ENCODE measurements around the gene SUSD4.

The SUSD4 gene

DNA sequence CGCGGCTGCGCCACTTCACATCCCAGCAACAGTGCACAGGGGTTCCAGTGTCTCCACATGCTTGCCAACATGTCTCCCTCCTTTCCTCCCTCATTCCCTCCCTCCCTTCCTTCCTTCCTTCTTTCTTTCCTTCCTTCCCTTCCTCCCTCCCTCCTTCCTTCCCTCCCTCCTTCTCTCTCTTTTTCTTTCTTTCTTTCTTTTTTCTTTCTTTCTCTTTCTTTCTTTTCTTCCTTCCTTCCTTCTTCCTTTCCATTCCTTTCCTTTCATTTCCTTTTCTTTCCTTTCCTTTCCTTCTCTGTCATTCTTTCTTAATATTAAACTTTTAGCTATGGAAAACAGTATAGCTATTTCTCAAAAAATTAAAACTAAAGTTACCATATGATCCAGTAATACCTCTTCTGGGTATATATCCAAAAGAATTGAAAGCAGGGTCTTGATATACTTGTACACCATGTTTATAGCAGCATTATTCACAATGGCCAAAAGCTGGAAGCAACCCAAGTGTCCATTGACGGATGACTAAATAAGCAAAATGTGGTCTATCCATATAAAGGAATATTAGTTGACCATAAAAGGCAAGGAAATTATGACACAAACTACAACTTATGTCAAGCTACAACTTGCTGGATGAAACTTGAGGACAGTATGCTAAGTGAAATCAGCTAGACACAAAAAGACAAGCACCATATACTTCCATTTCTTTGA is 165.9 kb downstream of the SUSD4 start:
- H3K4me3 ChIP-seq (ENCODE audit: low read length): no peak overlapping the region
- no peak for TF ChIP-seq ZNF274 (IDR thresholded peaks at IDR 0.05; ENCODE audit: low read depth, low read length)

- TF ChIP-seq ZNF274 (IDR thresholded peaks at IDR 0.05; ENCODE audit: low read depth, low read length): no peak
- no peak overlapping the region for H3K4me3 ChIP-seq (ENCODE audit: low read length)
Measured at GRCh38 chr1:223189903-223190724, 173.9 kb downstream of the SUSD4 start.

- H3K4me3 ChIP-seq (ENCODE audit: low read length): no peak overlapping the region
- no peak for TF ChIP-seq ZNF274 (IDR thresholded peaks at IDR 0.05; ENCODE audit: low read depth, low read length)
Measured at GRCh38 chr1:223189525-223189902, 174.5 kb downstream of the SUSD4 start.

DNA sequence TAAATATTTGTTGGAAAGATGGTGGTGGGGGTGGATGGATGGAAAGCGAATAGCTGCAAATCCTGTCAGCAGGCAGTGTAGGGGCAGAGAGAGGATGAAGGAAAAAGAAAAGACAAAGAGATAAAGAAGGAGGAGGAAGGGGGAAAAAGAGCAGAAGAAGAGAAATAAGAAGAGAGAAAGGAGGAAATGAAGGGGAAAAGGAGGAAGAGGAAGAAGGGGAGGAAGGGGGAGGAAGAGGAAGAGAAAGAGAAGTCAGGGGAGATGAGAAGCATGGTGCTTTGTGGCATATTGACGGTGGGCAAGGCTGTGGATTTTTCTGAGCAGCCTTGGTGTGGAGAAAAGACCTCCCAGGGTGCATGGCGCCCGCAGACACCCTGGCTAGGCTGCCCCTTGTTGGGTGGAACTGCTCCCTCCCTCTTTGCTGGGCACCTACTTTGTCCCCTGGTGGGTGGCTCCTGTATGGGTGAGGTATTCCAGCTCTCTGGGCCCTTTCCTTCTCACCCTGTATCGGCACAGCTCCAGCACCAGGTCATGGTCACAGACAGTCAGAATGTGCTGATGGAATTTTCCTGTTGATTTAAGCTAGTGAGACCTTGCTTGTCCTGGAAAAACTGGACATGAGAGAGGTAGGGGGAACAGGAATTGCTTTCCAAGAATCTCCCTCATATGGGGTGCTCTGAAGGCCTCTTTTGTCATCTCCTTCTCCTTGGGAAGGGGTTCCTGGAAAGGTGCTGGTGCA is 175.2 kb downstream of the SUSD4 start:
- no peak for TF ChIP-seq ZNF274 (IDR thresholded peaks at IDR 0.05; ENCODE audit: low read depth, low read length)

GRCh38 chr1:223186800-223187199 is 177.2 kb downstream of the SUSD4 start:
- no peak overlapping the region for H3K4me3 ChIP-seq (ENCODE audit: low read length)
- TF ChIP-seq ZNF274 (IDR thresholded peaks at IDR 0.05; ENCODE audit: low read depth, low read length): no peak

More for the DNA sequence above, 175.2 kb downstream of the SUSD4 start:
- no peak overlapping the region for H3K4me3 ChIP-seq (ENCODE audit: low read length)

- no peak overlapping the region for H3K4me3 ChIP-seq (ENCODE audit: low read length)
- no peak for TF ChIP-seq ZNF274 (IDR thresholded peaks at IDR 0.05; ENCODE audit: low read depth, low read length)
Measured at GRCh38 chr1:223183268-223183862, 180.6 kb downstream of the SUSD4 start.

DNA sequence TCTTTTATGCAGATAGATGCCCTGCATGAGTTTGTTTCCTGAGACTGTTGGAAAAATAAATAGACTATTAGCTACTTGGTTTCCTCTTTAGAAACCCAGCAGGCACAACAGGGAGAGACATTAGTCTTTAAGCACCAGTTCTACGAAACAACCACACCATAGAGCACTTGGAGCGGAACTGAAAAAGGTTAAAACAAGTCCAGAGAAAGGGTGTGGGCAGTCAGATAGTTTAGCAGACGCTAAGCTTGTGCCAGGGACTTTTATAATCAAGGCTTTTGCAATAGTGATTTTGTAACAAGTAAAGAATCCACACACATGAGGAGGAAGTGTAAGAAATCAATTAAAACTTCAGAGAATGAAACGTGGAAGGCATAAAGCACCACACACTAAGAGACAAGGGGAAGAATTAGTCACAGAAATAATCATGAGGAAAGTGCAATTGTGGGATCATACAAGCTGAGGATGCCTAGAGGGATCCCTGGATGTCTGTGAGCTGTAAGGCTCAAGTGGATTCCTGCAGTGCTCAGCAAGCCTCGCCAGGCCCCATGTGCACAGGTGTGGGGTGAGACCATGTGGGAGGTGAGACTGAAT is 183.2 kb downstream of the SUSD4 start:
- no peak for TF ChIP-seq ZNF274 (IDR thresholded peaks at IDR 0.05; ENCODE audit: low read depth, low read length)
- H3K4me3 ChIP-seq (ENCODE audit: low read length): no peak overlapping the region

GRCh38 chr1:223179786-223180185 is 184.2 kb downstream of the SUSD4 start:
- no peak overlapping the region for H3K4me3 ChIP-seq (ENCODE audit: low read length)
- TF ChIP-seq ZNF274 (IDR thresholded peaks at IDR 0.05; ENCODE audit: low read depth, low read length): no peak

GRCh38 chr1:223179280-223179679 is 184.7 kb downstream of the SUSD4 start:
- H3K4me3 ChIP-seq (ENCODE audit: low read length): no peak overlapping the region
- TF ChIP-seq ZNF274 (IDR thresholded peaks at IDR 0.05; ENCODE audit: low read depth, low read length): no peak

GRCh38 chr1:223177681-223178080 is 186.3 kb downstream of the SUSD4 start:
- TF ChIP-seq ZNF274 (IDR thresholded peaks at IDR 0.05; ENCODE audit: low read depth, low read length): no peak
- H3K4me3 ChIP-seq (ENCODE audit: low read length): no peak overlapping the region

- TF ChIP-seq ZNF274 (IDR thresholded peaks at IDR 0.05; ENCODE audit: low read depth, low read length): no peak
- no peak overlapping the region for H3K4me3 ChIP-seq (ENCODE audit: low read length)
Measured at GRCh38 chr1:223176437-223176836, 187.5 kb downstream of the SUSD4 start.

DNA sequence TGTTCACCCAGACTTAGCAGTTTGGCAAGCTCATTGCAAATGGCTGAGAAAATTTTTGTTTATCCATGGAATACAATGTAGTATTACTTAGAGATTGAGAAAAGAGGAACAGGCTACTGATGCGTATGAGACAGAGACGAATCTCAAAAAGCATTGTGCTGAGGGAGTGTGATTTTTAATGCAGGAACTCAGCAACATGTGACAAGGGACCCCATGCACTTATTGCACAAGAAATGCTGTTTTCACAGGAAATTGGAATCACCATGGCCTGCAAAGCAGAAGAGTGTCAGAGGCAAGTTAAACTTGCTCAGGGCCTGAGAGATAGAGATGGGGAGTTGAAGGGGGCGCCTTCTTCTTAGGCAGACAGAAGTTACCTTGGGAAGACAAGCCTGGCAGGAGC is 188.3 kb downstream of the SUSD4 start:
- no peak overlapping the region for H3K4me3 ChIP-seq (ENCODE audit: low read length)
- TF ChIP-seq ZNF274 (IDR thresholded peaks at IDR 0.05; ENCODE audit: low read depth, low read length): no peak

GRCh38 chr1:223175032-223175431 is 188.9 kb downstream of the SUSD4 start:
- no peak overlapping the region for H3K4me3 ChIP-seq (ENCODE audit: low read length)
- TF ChIP-seq ZNF274 (IDR thresholded peaks at IDR 0.05; ENCODE audit: low read depth, low read length): no peak

All from GM08714 (cell line).